ENCODE data around the gene ASTN2. TPM values are rescaled to one million over a fixed set of nuclear protein-coding genes. Genes with fewer than 3 reads are reported as not detected.

ASTN2 gene
- total and polyA plus RNA-seq, 9 of the 15 experiments (the other 6 are each of a cell fraction or from before 2014, with no cell fraction given) = 0.56 to 3.5 (median 1.9) TPM

GRCh38 chr9:116459576-116459975, 955.3 kb downstream of the ASTN2 start (continued):
- TF ChIP-seq TAF7 (tag; IDR thresholded peaks at IDR 0.05) = no peak
- TF ChIP-seq RNF219 (CRISPR knock-in tag; IDR thresholded peaks at IDR 0.05) = no peak
- TF ChIP-seq ZBTB49 (CRISPR knock-in tag; IDR thresholded peaks at IDR 0.05; ENCODE audit: borderline replicate concordance) = no peak
- no peak for TF ChIP-seq NCOR1 (IDR thresholded peaks at IDR 0.05)
- no peak for TF ChIP-seq PATZ1 (CRISPR knock-in tag; IDR thresholded peaks at IDR 0.05; ENCODE audit: borderline replicate concordance)
- TF ChIP-seq EP300 (IDR thresholded peaks at IDR 0.05; ENCODE audit: low read length) = no peak
- no peak for TF ChIP-seq ATF3 (IDR thresholded peaks at IDR 0.05)
- no peak for TF ChIP-seq ATF3 (CRISPR knock-in tag; conservative IDR thresholded peaks at IDR 0.05)
- TF ChIP-seq ZFP36 (IDR thresholded peaks at IDR 0.05; ENCODE audit: low read depth, low read length, partially characterized antibody) = no peak
- TF ChIP-seq NR2F6 (CRISPR knock-in tag; IDR thresholded peaks at IDR 0.05) = no peak
- no peak for TF ChIP-seq RBFOX2 (IDR thresholded peaks at IDR 0.05; ENCODE audit: low read depth, low read length)

Measured in K562 (cell line).